Measurements from ENCODE around the gene PARD3B.

- TF ChIP-seq GATA3 (IDR thresholded peaks at IDR 0.05; ENCODE audit: low read depth, low read length) (no peak), GATA2 (IDR thresholded peaks at IDR 0.05; ENCODE audit: low read depth, low read length) (no peak)
Measured at GRCh38 chr2:205034034-205034433, 488.8 kb downstream of the PARD3B start.

Measured in SH-SY5Y (cell line).